HFFc6 (cell line): ENCODE data around the gene IL4I1. TPM values are rescaled to one million over a fixed set of nuclear protein-coding genes. Genes with fewer than 3 reads are reported as not detected.

Experiments used
- DNase-seq: peaks from one replicate; pipeline ENCODE4 v3.0.0-alpha.2; 2018
- H3K27ac Mint-ChIP-seq: 2 replicates; pipeline ENCODE4 v1.8.0; 2020; ENCODE audit warnings: mild to moderate bottlenecking, mixed read lengths
- H3K27me3 Mint-ChIP-seq: 2 replicates; pipeline ENCODE4 v1.8.0; 2021; ENCODE audit warnings: mild to moderate bottlenecking, moderate library complexity, mixed read lengths; ENCODE audit not compliant: insufficient read depth
- H3K36me3 Mint-ChIP-seq: 2 replicates; pipeline ENCODE4 v1.8.0; 2021; ENCODE audit warnings: low read depth, mixed read lengths
- H3K4me1 Mint-ChIP-seq: 2 replicates; pipeline ENCODE4 v1.8.0; 2020; ENCODE audit warnings: low read depth, mixed read lengths
- H3K4me3 Mint-ChIP-seq: 2 replicates; pipeline ENCODE4 v1.8.0; 2020; ENCODE audit warnings: mild to moderate bottlenecking, moderate library complexity, mixed read lengths
- H3K9me3 Mint-ChIP-seq: 2 replicates; pipeline ENCODE4 v1.8.0; 2020; ENCODE audit warnings: mild to moderate bottlenecking, mixed read lengths
- CTCF ChIP-seq: fragments of 200-600 bp; sonication (generic); IDR thresholded peaks from 2 replicates; pipeline ENCODE4 v1.5.0; 2021; ENCODE audit warnings: antibody characterized with exemption, mild to moderate bottlenecking
- total RNA-seq, 6 experiments: library from RNA; stranded (reverse); fragmentation: NEBNext Ultra II Directional; extraction: Animal tissue kit (Norgen Biotek cat#: 25700); gene quantifications; 2 replicates in 1 of 6; 3 replicates in 5 of 6; pipeline ENCODE4 v1.2.3, GENCODE V29; 2021

The IL4I1 gene
- total RNA-seq, 6 experiments from 2014 or later, result 0.24 to 0.48 (median 0.41) TPM; not detected in 1

DNA sequence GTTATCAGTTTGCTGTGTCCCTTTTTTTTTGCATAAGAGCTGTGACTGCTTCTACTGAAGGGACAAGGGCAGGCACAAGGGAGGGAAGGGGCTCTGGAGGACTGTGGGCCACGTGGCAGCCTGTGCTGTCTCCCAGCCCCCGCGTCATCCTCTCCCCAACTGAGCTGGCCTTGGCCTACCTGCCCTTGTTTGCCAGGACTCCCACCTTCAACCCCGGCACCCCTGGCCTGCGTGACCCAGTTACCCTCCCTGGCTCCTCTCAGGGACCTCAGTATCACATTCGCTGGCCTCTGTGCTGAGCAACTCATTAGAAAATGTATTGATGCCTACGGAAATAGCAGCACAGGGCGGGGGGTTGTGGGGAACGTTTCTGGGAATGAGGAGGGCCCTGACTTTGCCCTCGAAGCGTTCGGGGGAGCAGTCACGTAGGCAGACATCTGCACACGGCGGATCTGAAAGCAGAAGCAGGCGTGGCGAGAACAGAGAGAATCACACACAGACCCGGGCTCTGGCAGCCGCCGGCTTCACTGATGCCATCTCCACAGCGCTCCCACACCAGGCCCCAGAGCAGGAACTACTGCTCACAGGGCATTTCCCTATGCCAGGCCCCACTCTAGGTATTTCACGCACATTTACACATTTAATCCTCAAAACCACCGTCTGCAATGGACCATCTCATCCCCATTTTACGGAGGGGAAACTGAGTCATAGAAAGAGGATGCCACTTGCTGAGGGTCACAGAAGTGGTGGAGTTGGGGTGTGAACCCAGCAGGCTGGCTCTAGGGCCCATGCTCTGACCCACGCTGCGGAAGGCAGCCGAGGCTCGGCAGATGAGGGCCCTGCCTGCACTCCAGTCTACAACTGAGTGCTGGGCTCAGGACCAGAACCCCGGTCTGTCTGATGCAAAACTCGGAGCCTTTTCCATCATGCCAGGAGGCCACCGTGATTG is 26.6 kb upstream of the IL4I1 start:
- Mint-ChIP-seq H3K36me3 (peaks cover 26% of the 10 kb centered on the region), H3K4me1 (peaks cover 31% of the 10 kb centered on the region), H3K4me3 (no peak overlapping the region), H3K9me3 (peaks cover 4% of the 10 kb centered on the region; the same call in 1 of the 2 replicates), H3K27ac (peak overlapping the region; percentile 87; the same call in 1 of the 2 replicates), H3K27me3 (peaks cover 4% of the 10 kb centered on the region; the same call in 1 of the 2 replicates)
- DNase-seq, result no peak
- TF ChIP-seq CTCF, result no peak

DNA sequence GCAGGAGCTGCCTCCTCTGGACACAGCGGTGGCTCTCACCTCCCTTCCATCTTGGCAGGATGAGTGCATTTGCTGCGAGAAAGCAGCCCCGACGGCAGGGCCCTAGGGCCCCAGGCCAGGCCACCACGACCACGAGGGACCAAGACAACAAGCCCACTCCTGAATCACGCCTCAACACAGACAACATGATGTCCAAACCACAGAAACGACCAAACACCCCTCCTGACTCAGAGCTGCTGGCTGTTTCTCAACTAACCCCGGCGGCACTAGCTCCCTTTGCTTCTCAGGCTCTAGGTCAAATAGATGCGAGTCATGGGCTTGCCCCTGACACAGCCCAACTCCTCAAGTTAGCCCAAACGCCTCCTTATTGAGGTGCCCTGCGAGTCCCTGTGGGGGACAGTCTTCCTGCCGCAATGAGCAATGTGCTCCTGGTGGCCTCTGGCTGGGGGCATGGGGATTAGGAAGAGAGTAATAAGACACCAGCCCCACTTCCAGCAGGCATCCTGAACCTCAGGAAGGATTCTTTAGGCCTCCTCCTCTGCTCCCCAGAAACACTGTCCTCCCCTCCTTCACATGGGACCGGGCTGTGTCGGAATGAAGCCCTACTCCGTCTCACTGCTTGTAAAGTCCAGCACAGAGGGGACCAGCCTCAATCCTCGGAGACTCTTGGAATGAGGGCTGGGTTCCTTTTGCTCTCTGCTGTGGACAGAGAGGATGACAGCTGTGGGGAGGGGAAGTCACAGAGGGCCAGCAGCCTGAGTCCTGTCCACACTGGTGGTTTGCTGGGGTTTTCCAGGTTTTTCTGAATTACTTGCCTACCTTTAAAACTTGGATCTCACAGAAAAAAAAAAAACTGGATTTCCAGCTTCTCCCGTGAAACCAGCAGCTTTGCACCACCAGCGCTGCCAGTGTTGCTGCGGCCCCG is 25.4 kb upstream of the IL4I1 start:
- Mint-ChIP-seq H3K4me3 (peak overlapping the region; percentile 19; the same call in 1 of the 2 replicates), H3K27me3 (no peaks in the 10 kb centered on the region)

DNA sequence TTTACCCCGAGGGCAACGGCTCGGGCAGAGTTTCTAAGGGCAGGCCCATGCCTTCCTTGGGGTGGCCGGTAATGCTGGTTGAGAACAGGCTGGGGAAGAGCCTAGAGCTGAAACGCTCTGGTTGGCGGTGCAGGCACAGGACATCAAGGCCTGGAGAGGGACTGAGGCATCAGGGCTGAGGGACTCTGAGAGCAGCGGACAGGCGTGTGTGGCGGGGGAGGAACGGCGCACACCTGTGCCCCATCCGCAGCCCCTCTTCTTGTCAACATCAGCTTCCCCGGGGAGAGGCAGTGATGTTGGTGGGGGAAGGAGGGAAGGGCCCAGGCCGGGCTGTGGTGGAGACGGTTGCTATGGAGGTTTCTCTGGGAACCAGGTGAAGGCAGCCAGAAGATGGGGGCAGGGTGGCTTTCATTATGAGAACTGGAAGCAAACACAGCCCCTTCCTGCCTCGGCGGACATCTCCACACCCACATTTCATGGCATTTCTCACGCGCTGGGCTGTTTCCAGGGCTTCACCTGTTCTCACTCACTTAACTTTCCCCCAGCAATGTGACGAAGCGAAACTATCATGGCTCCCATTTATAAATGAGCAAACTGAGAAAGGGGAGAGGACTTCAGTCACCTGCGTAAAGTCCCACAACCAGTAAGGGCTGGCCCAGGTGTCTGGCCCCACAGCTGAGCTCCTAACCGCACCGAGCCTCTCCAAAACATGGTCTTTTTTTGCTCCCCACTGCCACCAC is 24.1 kb upstream of the IL4I1 start:
- Mint-ChIP-seq H3K4me3 (no peak overlapping the region), H3K36me3 (peaks cover 23% of the 10 kb centered on the region), H3K27me3 (no peaks in the 10 kb centered on the region), H3K4me1 (peaks cover 21% of the 10 kb centered on the region), H3K27ac (no peak overlapping the region), H3K9me3 (no peaks in the 10 kb centered on the region; the same call in 1 of the 2 replicates)
- TF ChIP-seq CTCF, result no peak
- DNase-seq, result no peak

More for the DNA sequence above, 25.4 kb upstream of the IL4I1 start:
- H3K9me3 Mint-ChIP-seq, result no peaks in the 10 kb centered on the region; the same call in 1 of the 2 replicates
- H3K36me3 Mint-ChIP-seq, result peaks cover 21% of the 10 kb centered on the region
- peak overlapping the region; percentile 87 for H3K27ac Mint-ChIP-seq
- TF ChIP-seq CTCF, result no peak
- H3K4me1 Mint-ChIP-seq, result peaks cover 21% of the 10 kb centered on the region
- DNase-seq, result peak; percentile 43

- no peak overlapping the region for H3K4me3 Mint-ChIP-seq
- H3K27ac Mint-ChIP-seq, result no peak overlapping the region
- no peak for DNase-seq
- TF ChIP-seq CTCF, result no peak
- peaks cover 2% of the 10 kb centered on the region; the same call in 1 of the 2 replicates for H3K27me3 Mint-ChIP-seq
- H3K4me1 Mint-ChIP-seq, result peaks cover 16% of the 10 kb centered on the region
- H3K36me3 Mint-ChIP-seq, result peaks cover 35% of the 10 kb centered on the region
- H3K9me3 Mint-ChIP-seq, result no peaks in the 10 kb centered on the region; the same call in 1 of the 2 replicates
These were observed 21.4 kb upstream of the IL4I1 start for GRCh38 chr19:49918089-49918488.
